Measurements from ENCODE around the gene ZNF385C. TPM values are rescaled to one million over a fixed set of nuclear protein-coding genes. Genes with fewer than 3 reads are reported as not detected.

ZNF385C gene
- total and polyA plus RNA-seq, 2 experiments from 2014 or later, result not detected

GRCh38 chr17:42050393-42051012, 47.8 kb downstream of the ZNF385C start, which contains the start of gene C17orf113:
TSS of gene C17orf113 (minus strand) at chr17:42050601. CDS start at chr17:42043376, 7,225 bp downstream.
- Histone ChIP-seq H2AFZ (peak within 1 kb of the TSS; percentile 63), H3K79me2 (ENCODE audit: insufficient read depth) (no peaks in the 10 kb centered on the region), H3K4me3 (peak within 1 kb of the TSS; percentile 45), H3K4me1 (ENCODE audit: insufficient read depth) (no peaks in the 10 kb centered on the region), H3K9me2 (ENCODE audit: insufficient read depth) (no peaks in the 10 kb centered on the region), H4K20me1 (ENCODE audit: insufficient read depth) (no peaks in the 10 kb centered on the region), H3K27ac (no peak within 1 kb of the TSS), H3K27me3 (replicated peaks; ENCODE audit: insufficient read depth) (peaks cover 38% of the 10 kb centered on the region), H3F3A (ENCODE audit: insufficient read depth) (no peaks in the 10 kb centered on the region), H3K36me3 (ENCODE audit: low read depth) (no peaks in the 10 kb centered on the region), H3K4me2 (ENCODE audit: unreplicated experiment) (peak within 1 kb of the TSS; percentile 60), H3K9me3 (ENCODE audit: low read depth) (no peaks in the 10 kb centered on the region), H3K9ac (0 out of 2 replicates have a peak within 1 kb of the TSS, but pooled peaks have one; percentile 10)
- WGBS, 2 experiments (ENCODE audit: low coverage in 1 of 2, low lambda C conversion rate in 2 of 2, missing lambda C conversion rate in 2 of 2), result 3 to 13% methylated on average over 16 to 57 of the region's 65 CpGs
- in situ Hi-C loops (cut with MboI), result no loop called here
- DNase-seq, result peak; percentile 55
- TF ChIP-seq EZH2 (IDR thresholded peaks at IDR 0.05; ENCODE audit: insufficient read depth, poor library complexity, severe bottlenecking) (no peak), EZH2phosphoT487 (IDR thresholded peaks at IDR 0.05; ENCODE audit: insufficient read depth, low read depth) (no peak)

GRCh38 chr17:42049834-42050392, 48.4 kb downstream of the ZNF385C start:
- H3F3A ChIP-seq (ENCODE audit: insufficient read depth), result no peaks in the 10 kb centered on the region
- peaks cover 33% of the 10 kb centered on the region for H3K27me3 ChIP-seq (replicated peaks; ENCODE audit: insufficient read depth)
- peak overlapping the region; percentile 63 for H2AFZ ChIP-seq
- H3K9ac ChIP-seq, result 0 out of 2 replicates have a peak overlapping the region, but pooled peaks have one; percentile 10
- peak overlapping the region; percentile 60 for H3K4me2 ChIP-seq (ENCODE audit: unreplicated experiment)
- H3K27ac ChIP-seq, result no peak overlapping the region
- no peaks in the 10 kb centered on the region for H3K9me3 ChIP-seq (ENCODE audit: low read depth)
- DNase-seq, result no peak
- H3K79me2 ChIP-seq (ENCODE audit: insufficient read depth), result no peaks in the 10 kb centered on the region
- in situ Hi-C loops (cut with MboI), result no loop called here
- 2 to 3% methylated on average over 2 to 7 of the region's 7 CpGs for WGBS, 2 experiments (ENCODE audit: low coverage in 1 of 2, low lambda C conversion rate in 2 of 2, missing lambda C conversion rate in 2 of 2)
- no peak for TF ChIP-seq EZH2phosphoT487 (IDR thresholded peaks at IDR 0.05; ENCODE audit: insufficient read depth, low read depth)
- no peak for TF ChIP-seq EZH2 (IDR thresholded peaks at IDR 0.05; ENCODE audit: insufficient read depth, poor library complexity, severe bottlenecking)
- H3K9me2 ChIP-seq (ENCODE audit: insufficient read depth), result no peaks in the 10 kb centered on the region
- no peaks in the 10 kb centered on the region for H3K4me1 ChIP-seq (ENCODE audit: insufficient read depth)
- no peaks in the 10 kb centered on the region for H3K36me3 ChIP-seq (ENCODE audit: low read depth)
- peak overlapping the region; percentile 45 for H3K4me3 ChIP-seq
- H4K20me1 ChIP-seq (ENCODE audit: insufficient read depth), result no peaks in the 10 kb centered on the region

GRCh38 chr17:42047343-42047742, 50.9 kb downstream of the ZNF385C start:
- Histone ChIP-seq H3K36me3 (ENCODE audit: low read depth) (no peaks in the 10 kb centered on the region), H3K4me3 (no peak overlapping the region), H2AFZ (no peak overlapping the region), H3K79me2 (ENCODE audit: insufficient read depth) (no peaks in the 10 kb centered on the region), H3K27me3 (replicated peaks; ENCODE audit: insufficient read depth) (peaks cover 24% of the 10 kb centered on the region), H3K27ac (no peak overlapping the region), H3K9me3 (ENCODE audit: low read depth) (no peaks in the 10 kb centered on the region), H3K4me1 (ENCODE audit: insufficient read depth) (no peaks in the 10 kb centered on the region), H3K4me2 (ENCODE audit: unreplicated experiment) (no peak overlapping the region), H3F3A (ENCODE audit: insufficient read depth) (no peaks in the 10 kb centered on the region), H3K9me2 (ENCODE audit: insufficient read depth) (no peaks in the 10 kb centered on the region), H3K9ac (no peak overlapping the region), H4K20me1 (ENCODE audit: insufficient read depth) (no peaks in the 10 kb centered on the region)
- in situ Hi-C loops (cut with MboI), result no loop called here
- WGBS, 2 experiments (ENCODE audit: low coverage in 1 of 2, low lambda C conversion rate in 2 of 2, missing lambda C conversion rate in 2 of 2), result 65 to 67% methylated on average over 11 to 12 of the region's 12 CpGs
- no peak for DNase-seq
- TF ChIP-seq EZH2phosphoT487 (IDR thresholded peaks at IDR 0.05; ENCODE audit: insufficient read depth, low read depth) (no peak), EZH2 (IDR thresholded peaks at IDR 0.05; ENCODE audit: insufficient read depth, poor library complexity, severe bottlenecking) (no peak)

GRCh38 chr17:42045719-42046118, 52.6 kb downstream of the ZNF385C start:
- Histone ChIP-seq H3K9ac (no peak overlapping the region), H2AFZ (no peak overlapping the region), H3K27me3 (replicated peaks; ENCODE audit: insufficient read depth) (peaks cover 17% of the 10 kb centered on the region), H3K4me1 (ENCODE audit: insufficient read depth) (no peaks in the 10 kb centered on the region), H3F3A (ENCODE audit: insufficient read depth) (no peaks in the 10 kb centered on the region), H3K4me2 (ENCODE audit: unreplicated experiment) (no peak overlapping the region), H3K27ac (no peak overlapping the region), H3K79me2 (ENCODE audit: insufficient read depth) (no peaks in the 10 kb centered on the region), H3K4me3 (no peak overlapping the region), H3K9me2 (ENCODE audit: insufficient read depth) (no peaks in the 10 kb centered on the region), H3K9me3 (ENCODE audit: low read depth) (no peaks in the 10 kb centered on the region), H3K36me3 (ENCODE audit: low read depth) (no peaks in the 10 kb centered on the region), H4K20me1 (ENCODE audit: insufficient read depth) (no peaks in the 10 kb centered on the region)
- 52 to 55% methylated on average over 1 of the region's 1 CpG for WGBS, 2 experiments (ENCODE audit: low coverage in 1 of 2, low lambda C conversion rate in 2 of 2, missing lambda C conversion rate in 2 of 2)
- no peak for DNase-seq
- TF ChIP-seq EZH2 (IDR thresholded peaks at IDR 0.05; ENCODE audit: insufficient read depth, poor library complexity, severe bottlenecking) (no peak), EZH2phosphoT487 (IDR thresholded peaks at IDR 0.05; ENCODE audit: insufficient read depth, low read depth) (no peak)
- in situ Hi-C loops (cut with MboI), result no loop called here
